Measurements from ENCODE around the gene B4GALT1.

B4GALT1 gene

DNA sequence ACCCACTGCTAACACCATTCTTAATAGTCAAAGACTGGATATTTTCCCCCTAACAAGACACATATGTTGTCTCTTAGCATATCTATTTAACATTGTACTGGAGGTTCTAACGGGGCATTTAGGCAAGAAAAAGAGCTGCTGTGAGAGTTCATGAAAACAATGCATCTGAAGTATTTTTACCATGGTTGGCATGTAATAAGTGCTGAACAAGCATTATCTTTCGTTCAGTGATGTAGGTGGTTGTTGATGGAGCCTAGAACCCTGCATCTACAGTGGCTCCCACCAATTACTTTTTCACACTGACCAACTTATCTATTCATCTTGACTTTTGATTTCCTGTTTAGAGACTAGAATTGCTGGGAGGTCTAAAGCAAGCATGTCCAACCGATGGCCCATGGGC, 12.8 kb downstream of the B4GALT1 start:
- TF ChIP-seq, protein P1, sequence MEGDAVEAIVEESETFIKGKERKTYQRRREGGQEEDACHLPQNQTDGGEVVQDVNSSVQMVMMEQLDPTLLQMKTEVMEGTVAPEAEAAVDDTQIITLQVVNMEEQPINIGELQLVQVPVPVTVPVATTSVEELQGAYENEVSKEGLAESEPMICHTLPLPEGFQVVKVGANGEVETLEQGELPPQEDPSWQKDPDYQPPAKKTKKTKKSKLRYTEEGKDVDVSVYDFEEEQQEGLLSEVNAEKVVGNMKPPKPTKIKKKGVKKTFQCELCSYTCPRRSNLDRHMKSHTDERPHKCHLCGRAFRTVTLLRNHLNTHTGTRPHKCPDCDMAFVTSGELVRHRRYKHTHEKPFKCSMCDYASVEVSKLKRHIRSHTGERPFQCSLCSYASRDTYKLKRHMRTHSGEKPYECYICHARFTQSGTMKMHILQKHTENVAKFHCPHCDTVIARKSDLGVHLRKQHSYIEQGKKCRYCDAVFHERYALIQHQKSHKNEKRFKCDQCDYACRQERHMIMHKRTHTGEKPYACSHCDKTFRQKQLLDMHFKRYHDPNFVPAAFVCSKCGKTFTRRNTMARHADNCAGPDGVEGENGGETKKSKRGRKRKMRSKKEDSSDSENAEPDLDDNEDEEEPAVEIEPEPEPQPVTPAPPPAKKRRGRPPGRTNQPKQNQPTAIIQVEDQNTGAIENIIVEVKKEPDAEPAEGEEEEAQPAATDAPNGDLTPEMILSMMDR (IDR thresholded peaks at IDR 0.05): no peak

DNA sequence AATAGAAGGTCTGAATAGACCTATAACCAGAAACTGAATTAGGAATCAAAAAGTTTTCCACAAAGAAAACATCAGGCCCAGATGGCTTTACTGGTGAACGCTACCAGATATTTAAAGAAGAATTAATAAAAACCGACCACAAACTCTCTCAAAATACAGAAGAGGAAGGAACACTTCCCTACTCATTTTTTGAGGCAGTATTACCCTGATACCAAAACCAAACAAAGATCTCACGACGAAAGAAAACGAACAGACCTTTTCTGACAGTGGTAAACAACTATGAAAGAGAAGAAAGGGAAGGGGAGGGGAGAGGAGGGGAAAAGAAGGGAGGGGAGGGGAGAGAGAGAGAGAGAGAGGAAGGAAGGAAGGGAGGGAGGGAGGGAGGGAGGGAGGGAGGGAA, 13.5 kb downstream of the B4GALT1 start:
- TF ChIP-seq, protein P1 (IDR thresholded peaks at IDR 0.05): no peak

DNA sequence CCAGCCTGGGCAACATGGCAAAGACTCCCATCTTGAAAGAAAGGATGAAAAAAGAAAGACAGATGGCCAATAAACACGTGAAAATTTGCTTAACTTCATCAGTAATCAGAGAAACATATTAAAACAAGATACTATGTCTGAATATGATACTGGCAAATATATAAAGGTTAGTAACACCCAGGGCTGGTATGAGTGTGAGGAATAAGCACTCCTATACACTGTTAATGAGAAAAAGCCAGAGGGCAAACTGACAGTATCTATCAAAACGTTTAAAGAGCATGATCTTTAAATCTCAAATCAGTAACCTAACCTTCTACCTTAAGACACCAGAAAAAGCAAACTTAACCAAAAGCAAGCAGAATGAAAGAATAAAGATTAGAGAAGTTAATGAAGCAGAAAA, 14.1 kb downstream of the B4GALT1 start:
- TF ChIP-seq, protein P1 (IDR thresholded peaks at IDR 0.05): no peak

DNA sequence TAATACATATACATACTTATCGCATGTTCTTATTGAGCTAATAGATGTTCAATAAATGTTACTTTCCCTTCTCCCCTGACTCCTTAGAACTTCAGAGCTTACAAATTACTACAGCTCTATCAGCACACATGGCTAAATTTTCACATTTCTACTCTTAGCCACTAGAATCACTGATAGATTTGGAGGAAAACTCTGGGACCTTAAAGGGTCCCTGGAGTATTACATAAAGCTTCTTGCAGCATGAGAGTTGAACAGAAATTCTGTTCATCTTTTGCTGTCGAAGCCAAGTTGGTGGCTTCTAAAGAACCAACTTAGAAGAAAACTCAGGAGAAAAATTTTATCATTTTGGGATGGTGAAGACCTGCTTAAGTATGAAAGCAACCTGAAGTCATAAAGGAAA, 15.5 kb downstream of the B4GALT1 start:
- TF ChIP-seq, protein P1 (IDR thresholded peaks at IDR 0.05): no peak

DNA sequence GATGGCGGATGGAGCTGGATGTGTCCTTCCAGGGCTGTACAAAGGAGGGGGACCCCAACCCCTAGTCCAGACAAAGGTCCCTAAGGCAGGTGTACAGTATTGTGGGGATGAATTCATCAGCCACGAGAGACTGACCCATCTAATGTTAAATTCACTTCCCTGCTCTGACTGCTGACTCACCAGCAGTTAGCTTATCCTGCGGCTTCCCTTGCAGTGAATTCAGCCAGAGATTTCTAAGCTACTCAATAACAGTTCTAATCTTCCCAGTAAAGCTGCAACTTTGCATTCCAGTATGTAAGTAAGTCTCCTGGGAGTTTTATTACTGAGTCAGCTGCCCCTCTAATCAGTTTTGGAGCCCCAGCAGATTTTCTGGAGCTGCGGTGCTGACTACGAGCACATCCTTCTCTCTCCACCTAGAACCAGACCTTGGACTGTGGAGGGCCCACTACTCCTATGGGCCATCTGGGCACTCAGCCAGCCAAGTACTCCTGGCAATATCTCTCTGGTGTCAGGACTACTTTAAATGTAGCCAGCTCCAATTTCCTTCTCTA, 16.1 kb downstream of the B4GALT1 start:
- TF ChIP-seq, protein P1 (IDR thresholded peaks at IDR 0.05): no peak

DNA sequence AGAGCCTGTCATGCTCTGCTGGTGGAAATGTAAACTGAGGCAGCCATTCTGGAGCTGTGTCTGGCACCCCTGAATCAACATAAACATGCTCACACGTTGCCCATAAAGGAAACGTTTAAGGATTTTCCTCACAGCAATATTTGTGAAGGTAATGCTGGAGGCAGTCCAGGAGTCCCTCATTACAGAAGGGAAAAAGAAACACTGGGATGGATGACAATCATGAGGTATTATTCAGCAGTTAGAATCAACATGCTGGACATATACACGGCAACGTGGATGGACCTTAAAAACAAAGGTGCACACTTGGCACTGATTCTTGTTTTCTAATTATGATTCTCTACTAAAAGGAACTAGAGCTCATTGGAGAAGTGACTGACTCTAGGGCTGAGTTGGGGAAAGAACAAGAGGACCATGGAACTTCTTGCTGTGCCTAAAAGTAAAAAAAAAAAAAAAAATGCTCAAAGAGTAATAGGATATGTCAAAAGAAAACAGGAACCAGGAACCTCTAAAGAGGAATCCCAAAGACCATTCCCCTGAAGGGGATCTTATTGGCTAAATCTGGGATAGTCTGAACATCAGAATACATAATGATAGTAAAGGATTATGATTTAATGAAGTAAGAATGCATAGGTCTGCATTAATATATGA, 18.6 kb downstream of the B4GALT1 start:
- TF ChIP-seq, protein P1 (IDR thresholded peaks at IDR 0.05): no peak

DNA sequence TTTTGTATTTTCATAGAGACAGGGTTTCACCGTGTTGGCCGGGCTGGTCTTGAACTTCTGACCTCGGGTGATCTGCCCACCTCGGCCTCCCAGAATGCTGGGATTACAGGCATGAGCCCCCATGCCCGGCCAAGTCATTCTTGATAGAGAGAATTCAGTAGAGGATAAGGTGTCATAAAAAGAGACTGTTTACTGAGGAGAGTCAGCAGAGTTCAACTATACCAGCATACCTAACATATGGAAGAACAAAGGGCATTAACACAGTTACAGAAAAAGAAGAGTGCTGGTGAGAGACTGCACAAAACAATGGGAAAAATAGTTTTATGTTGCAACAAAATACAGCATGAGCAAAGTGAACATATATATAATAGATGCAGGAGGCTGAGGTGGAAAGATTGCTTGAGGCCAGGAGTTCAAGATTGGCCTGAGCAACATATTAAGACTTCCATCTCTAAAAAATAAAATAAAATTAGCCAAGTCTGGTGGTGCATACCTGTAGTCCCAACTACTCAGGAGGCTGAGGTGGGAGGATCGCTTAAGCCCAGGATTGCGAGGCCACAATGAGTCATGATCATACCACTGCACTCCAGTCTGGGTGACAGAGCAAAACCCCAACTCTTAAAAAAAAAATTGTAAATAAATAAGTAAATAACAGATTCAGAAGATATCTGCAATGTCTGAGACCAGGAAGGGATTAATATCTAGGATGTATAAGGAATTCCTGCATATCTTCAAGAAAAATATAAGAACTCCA, 19.5 kb downstream of the B4GALT1 start:
- TF ChIP-seq, protein P1 (IDR thresholded peaks at IDR 0.05): no peak
